ENCODE data around the gene CABLES2.

Gene CABLES2

DNA sequence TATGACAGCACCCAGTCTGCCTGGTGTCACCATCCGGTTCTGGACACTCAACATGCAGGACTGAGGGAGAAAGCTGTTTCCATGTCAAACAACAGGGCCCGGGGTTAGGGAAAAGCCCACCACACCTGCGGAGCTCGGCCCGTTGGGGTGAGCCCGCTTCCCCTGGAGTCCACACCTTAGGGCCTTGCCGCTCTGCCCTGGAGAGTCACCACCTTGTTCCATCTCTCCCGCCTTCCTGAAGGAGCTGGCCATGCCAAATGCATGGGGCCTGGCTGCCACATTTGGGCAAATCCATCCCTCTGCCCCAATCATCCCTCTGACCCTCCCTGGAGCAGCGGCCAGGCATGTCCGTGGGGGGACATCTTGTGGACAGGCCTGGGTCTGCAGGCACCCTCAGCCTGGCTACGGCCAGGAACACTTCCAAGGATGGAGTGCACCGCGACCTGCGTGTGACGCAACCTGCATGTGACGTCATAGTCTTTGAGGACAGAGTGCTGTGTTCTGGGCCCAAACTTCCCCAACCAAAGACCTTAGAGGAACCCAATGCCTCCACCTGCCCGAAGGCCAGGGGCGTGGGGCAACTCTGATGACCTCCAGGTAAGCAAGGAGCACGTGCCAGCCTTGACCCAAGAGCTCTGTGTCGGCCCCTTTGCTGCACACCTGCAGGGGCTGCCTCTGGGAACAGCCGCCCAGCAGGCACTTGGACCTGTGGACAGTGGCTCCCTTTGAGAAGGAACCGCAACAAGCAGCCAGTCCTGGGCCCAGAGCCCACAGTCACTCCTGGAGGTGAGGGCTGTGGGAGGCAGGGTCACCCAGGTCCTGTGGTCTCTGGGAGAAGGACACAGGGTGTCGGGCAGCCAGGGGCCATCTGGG, 1.7 kb downstream of the CABLES2 start:
- no peak for DNase-seq (ENCODE audit: low read depth)

GRCh38 chr20:62404761-62405107, 2.4 kb downstream of the CABLES2 start:
- no peak for DNase-seq (ENCODE audit: low read depth)

- no peak for DNase-seq (ENCODE audit: low read depth)
These were observed 2.9 kb downstream of the CABLES2 start for GRCh38 chr20:62404112-62404665.

DNA sequence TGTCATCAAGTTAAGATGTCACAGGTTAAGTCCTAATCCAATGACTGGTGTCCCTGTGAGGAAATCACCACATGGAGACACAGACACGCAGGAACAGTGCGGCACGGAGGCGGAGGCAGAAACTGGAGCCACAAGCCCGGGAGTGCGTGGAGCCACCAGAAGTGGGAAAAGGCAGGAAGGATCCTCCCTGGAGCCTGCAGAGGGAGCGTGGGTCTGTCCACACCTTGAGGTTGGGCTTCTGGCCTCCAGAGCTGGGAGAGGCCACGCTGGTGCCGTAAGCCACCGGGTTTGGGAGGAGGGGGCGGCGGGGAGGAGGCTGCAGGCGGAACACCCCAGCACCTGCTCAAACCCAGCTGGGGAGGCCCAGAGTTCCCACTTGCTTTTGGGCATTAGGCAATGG, 3.8 kb downstream of the CABLES2 start:
- no peak for DNase-seq (ENCODE audit: low read depth)

- no peak for DNase-seq (ENCODE audit: low read depth)
These were observed 4.5 kb downstream of the CABLES2 start for GRCh38 chr20:62402456-62403150.

GRCh38 chr20:62401331-62401779, 5.7 kb downstream of the CABLES2 start:
- DNase-seq (ENCODE audit: low read depth) = no peak

- no peak for DNase-seq (ENCODE audit: low read depth)
These were observed 6.5 kb downstream of the CABLES2 start for GRCh38 chr20:62400541-62400940.

GRCh38 chr20:62400021-62400420, 7.1 kb downstream of the CABLES2 start:
- no peak for DNase-seq (ENCODE audit: low read depth)

DNA sequence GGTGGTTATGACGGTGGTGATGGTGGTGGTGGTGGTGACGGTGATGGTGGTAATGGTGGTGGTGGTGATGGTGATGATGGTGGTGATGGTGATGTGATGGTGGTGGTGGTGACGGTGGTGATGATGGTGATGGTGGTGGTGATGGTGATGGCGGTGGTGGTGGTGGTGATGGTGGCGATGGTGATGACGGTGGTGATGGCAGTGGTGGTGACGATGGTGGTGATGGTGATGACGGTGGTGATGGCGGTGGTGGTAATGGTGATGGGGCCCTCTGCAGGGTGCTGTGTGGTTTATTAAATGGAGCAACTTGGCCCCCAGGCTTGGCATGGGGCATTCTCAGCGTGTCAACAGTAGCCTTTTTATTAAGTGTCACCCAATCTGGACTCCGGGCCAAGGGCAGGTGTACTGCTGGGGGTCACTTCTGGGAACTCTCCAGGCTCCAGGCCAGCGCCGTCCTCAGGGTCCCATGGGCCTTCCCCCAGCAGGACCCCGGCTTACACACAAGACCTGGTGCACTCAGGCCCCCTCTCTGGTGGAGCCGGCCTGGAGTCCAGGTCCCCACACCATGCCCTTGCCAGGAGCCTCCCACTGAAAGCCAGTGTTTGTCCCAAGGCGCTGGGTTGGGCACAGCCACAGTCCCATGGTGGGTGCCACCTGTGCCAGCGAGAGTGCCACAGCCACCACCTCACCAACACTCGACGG, 8.8 kb downstream of the CABLES2 start:
- DNase-seq (ENCODE audit: low read depth) = no peak

- no peak for DNase-seq (ENCODE audit: low read depth)
These were observed 10.5 kb downstream of the CABLES2 start for GRCh38 chr20:62396367-62397239.

GRCh38 chr20:62395311-62396242, 11.5 kb downstream of the CABLES2 start:
- DNase-seq (ENCODE audit: low read depth) = no peak

- no peak for DNase-seq (ENCODE audit: low read depth)
These were observed 12.5 kb downstream of the CABLES2 start for GRCh38 chr20:62394248-62395245.

DNA sequence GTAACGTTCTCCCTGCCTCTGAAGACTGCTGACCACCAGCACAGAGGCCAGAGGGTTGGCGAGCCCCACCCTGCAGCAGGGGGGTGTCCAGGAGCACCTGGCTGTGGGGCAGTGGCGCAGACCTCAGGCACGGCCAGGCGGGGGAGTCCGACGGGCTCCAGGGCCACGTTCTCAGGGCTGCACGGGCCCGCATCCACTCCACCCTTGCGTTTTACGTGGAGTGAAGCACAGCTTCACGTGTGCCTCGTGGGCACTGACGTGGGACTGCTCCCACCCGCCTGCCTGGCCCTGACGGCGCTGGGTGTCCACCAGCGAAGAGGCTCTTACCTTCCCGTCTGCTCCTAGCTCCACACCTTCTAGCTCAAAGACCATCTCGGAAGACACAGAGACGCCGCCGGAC, 13.3 kb downstream of the CABLES2 start:
- DNase-seq (ENCODE audit: low read depth) = no peak

- DNase-seq (ENCODE audit: low read depth) = no peak
These were observed 13.8 kb downstream of the CABLES2 start for GRCh38 chr20:62393335-62393665.

- no peak for DNase-seq (ENCODE audit: low read depth)
These were observed 14.3 kb downstream of the CABLES2 start for GRCh38 chr20:62392621-62393334.

GRCh38 chr20:62392077-62392418, 15.0 kb downstream of the CABLES2 start:
- no peak for DNase-seq (ENCODE audit: low read depth)

DNA sequence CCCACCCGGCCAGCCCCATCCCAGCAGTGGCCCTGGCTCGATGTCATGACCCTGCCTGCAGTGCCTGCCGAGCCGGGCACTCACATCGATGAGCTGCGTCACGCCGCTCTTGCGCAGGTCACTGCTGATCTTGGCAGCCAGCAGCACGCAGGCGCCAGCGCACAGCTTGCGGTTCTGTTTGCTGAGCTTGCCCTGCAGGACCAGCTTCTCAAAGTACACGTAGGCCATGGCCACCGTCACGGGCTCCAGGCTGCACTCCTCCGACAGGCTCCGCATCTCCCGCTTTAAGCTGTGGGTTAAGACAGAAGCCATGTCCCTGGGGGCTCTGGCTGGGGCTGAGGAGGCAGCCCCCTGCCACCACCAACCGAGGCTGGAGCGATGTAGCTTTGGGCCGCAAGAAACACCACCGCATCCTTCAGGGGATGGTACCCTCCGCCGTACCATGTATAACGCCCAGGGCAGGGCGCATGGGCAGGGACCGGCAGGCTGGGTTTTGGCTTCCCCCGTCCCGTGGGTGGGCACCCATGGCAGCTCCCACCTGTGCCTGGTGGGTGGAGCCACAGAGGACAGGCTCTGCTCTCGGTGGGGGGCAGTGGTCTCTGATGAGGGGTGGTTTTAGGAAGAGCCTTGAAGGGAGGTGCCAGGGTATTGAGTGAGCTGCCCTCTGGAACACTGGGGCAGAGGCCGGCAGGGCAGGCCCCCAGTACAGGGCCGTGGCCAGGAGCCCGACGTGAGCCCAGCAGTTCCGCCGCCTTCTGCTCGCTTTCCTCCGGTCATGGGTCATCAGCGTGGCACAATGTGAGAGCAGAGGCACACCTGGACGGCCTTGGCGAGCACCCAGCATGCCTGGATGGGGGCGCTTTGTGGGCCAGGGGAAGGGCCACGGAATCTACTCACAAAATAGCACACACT, 15.7 kb downstream of the CABLES2 start:
- DNase-seq (ENCODE audit: low read depth) = no peak

All from stimulated activated CD8-positive, alpha-beta memory T cell treated with anti-CD3 and anti-CD28 coated beads, Interleukin-12 subunit alpha, Interleukin-12 subunit beta, amount 100 ng/mL, for 4 hours (primary cell).